NCI-H128 (cell line): Measurements from ENCODE around the gene PATE3.

Experiments
- DNase-seq: peaks from one replicate; lab custom pipeline; 2025; ENCODE audit not compliant: unreplicated experiment; lab: John Stamatoyannopoulos, UW

Gene PATE3

GRCh38 chr11:125787827-125788226 lies at the start of gene PATE3:
TSS of gene PATE3 (plus strand) at chr11:125788127. CDS start at chr11:125788152, 25 bp downstream.
- DNase-seq = no peak

- DNase-seq = no peak
Observed at GRCh38 chr11:125740617-125741016, 47.3 kb upstream of the PATE3 start.

- no peak for DNase-seq
Observed at GRCh38 chr11:125743681-125744080, 44.2 kb upstream of the PATE3 start.

- no peak for DNase-seq
Observed at GRCh38 chr11:125745979-125746378, 41.9 kb upstream of the PATE3 start, which contains the start of gene PATE1. TSS of gene PATE1 (plus strand) at chr11:125746279. CDS start at chr11:125746305, 26 bp downstream.

- DNase-seq = no peak
Observed at GRCh38 chr11:125750629-125751028, 37.3 kb upstream of the PATE3 start.

- no peak for DNase-seq
Observed at GRCh38 chr11:125756050-125756449, 31.9 kb upstream of the PATE3 start.

- DNase-seq = no peak
Observed at GRCh38 chr11:125762445-125762844, 25.5 kb upstream of the PATE3 start.

GRCh38 chr11:125763483-125763882 lies 24.4 kb upstream of the PATE3 start:
- no peak for DNase-seq

- no peak for DNase-seq
Observed at GRCh38 chr11:125766251-125766650, 21.7 kb upstream of the PATE3 start.

- no peak for DNase-seq
Observed at GRCh38 chr11:125768336-125769046, 19.4 kb upstream of the PATE3 start.

GRCh38 chr11:125770583-125770982 lies 17.3 kb upstream of the PATE3 start:
- no peak for DNase-seq

GRCh38 chr11:125772834-125773505 lies 15.0 kb upstream of the PATE3 start:
- DNase-seq = no peak

GRCh38 chr11:125773516-125773915 lies 14.4 kb upstream of the PATE3 start:
- DNase-seq = no peak

- no peak for DNase-seq
Observed at GRCh38 chr11:125777309-125777708, 10.6 kb upstream of the PATE3 start.

- no peak for DNase-seq
Observed at GRCh38 chr11:125778728-125779127, 9.2 kb upstream of the PATE3 start, which contains the start of gene PATE2. TSS of gene PATE2 (minus strand) at chr11:125778828. CDS start at chr11:125778773, 55 bp downstream.

GRCh38 chr11:125784678-125785077 lies 3.2 kb upstream of the PATE3 start:
- no peak for DNase-seq

- no peak for DNase-seq
Observed at GRCh38 chr11:125790825-125791224, 2.9 kb downstream of the PATE3 start.

GRCh38 chr11:125797641-125798040 lies 9.7 kb downstream of the PATE3 start:
- DNase-seq = no peak

- no peak for DNase-seq
Observed at GRCh38 chr11:125799808-125800207, 11.9 kb downstream of the PATE3 start.

- DNase-seq = no peak
Observed at GRCh38 chr11:125802387-125802786, 14.5 kb downstream of the PATE3 start.

- no peak for DNase-seq
Observed at GRCh38 chr11:125807909-125808308, 20.0 kb downstream of the PATE3 start.

- DNase-seq = no peak
Observed at GRCh38 chr11:125833016-125833415, 45.1 kb downstream of the PATE3 start, which contains the start of gene PATE4. TSS of gene PATE4 (plus strand) at chr11:125833316. CDS start at chr11:125833360, 44 bp downstream.
